HepG2 (cell line): ENCODE data around the gene IFT52. TPM values are rescaled to one million over a fixed set of nuclear protein-coding genes. Genes with fewer than 3 reads are reported as not detected.

Source experiments
- AGO2 ChIP-seq: fragments of 200-400 bp; formaldehyde crosslinking; optimal IDR thresholded peaks from 2 replicates; pipeline ENCODE3; 2017; ENCODE audit warnings: mild to moderate bottlenecking, low read depth, low read length, moderate library complexity
- ATF5 ChIP-seq: sonication (generic); formaldehyde crosslinking; IDR thresholded peaks from 2 replicates; pipeline ENCODE4 v1.4.0; 2020; ENCODE audit warnings: mild to moderate bottlenecking, low read depth, missing genetic modification reagents
- CBX2 ChIP-seq, 2 experiments: fragments of 200-600 bp in 1 of 2; sonication (generic); formaldehyde crosslinking in 1 of 2; IDR thresholded peaks; 2 replicates each; pipeline versions ENCODE4 v1.7.0 to v1.8.1; 2018 to 2022; ENCODE audit warnings: low read depth in 2 of 2, low read length in 1 of 2, mild to moderate bottlenecking in 1 of 2, missing genetic modification reagents in 1 of 2
- DMTF1 ChIP-seq: sonication (generic); formaldehyde crosslinking; IDR thresholded peaks from 2 replicates; pipeline ENCODE4 v1.4.0; 2020; ENCODE audit warnings: mild to moderate bottlenecking, missing genetic modification reagents
- GPN1 ChIP-seq: sonication (generic); formaldehyde crosslinking; IDR thresholded peaks from 2 replicates; pipeline ENCODE4 v1.5.1; 2020; ENCODE audit warnings: missing genetic modification reagents, borderline replicate concordance
- HMGXB4 ChIP-seq, 2 experiments: sonication (generic) in 1 of 2; formaldehyde crosslinking in 1 of 2; IDR thresholded peaks; 2 replicates each; pipeline versions ENCODE4 v1.4.0 to v1.6.1; 2018 to 2020; ENCODE audit warnings: missing genetic modification reagents in 2 of 2, borderline replicate concordance in 1 of 2, low read depth in 1 of 2, mild to moderate bottlenecking in 1 of 2, missing biosample characterization in 1 of 2
- HOMEZ ChIP-seq: IDR thresholded peaks from 2 replicates; pipeline ENCODE4 v1.6.1; 2016; ENCODE audit warnings: low read depth
- MIXL1 ChIP-seq: IDR thresholded peaks from 2 replicates; pipeline ENCODE4 v1.6.1; 2016
- PRDM15 ChIP-seq: sonication (generic); formaldehyde crosslinking; IDR thresholded peaks from 2 replicates; pipeline ENCODE4 v1.4.0; 2020; ENCODE audit warnings: missing genetic modification reagents
- SOX13 ChIP-seq, 3 experiments: fragments of 450-650 bp in 1 of 3; sonication (generic) in 1 of 3; formaldehyde crosslinking in 1 of 3; IDR thresholded peaks in 2 of 3; conservative IDR thresholded peaks in 1 of 3; 2 replicates each; pipeline versions ENCODE4 v1.5.0 to v1.6.1; 2016 to 2020; ENCODE audit warnings: antibody characterized with exemption in 1 of 3, mild to moderate bottlenecking in 1 of 3, missing compliant biosample characterization in 1 of 3, missing genetic modification reagents in 1 of 3, moderate library complexity in 1 of 3
- U2AF2 ChIP-seq: fragments of 200-400 bp; formaldehyde crosslinking; IDR thresholded peaks from 2 replicates; pipeline ENCODE4 v1.6.1; 2017; ENCODE audit warnings: low read depth, mild to moderate bottlenecking, low read length
- ZNF317 ChIP-seq: sonication (generic); formaldehyde crosslinking; IDR thresholded peaks from 2 replicates; pipeline ENCODE4 v1.5.0; 2020; ENCODE audit warnings: mild to moderate bottlenecking, missing genetic modification reagents
- ZNF331 ChIP-seq: sonication (generic); formaldehyde crosslinking; IDR thresholded peaks from 2 replicates; pipeline ENCODE4 v1.4.0; 2020; ENCODE audit warnings: missing genetic modification reagents
- ZNF678 ChIP-seq: sonication (generic); formaldehyde crosslinking; IDR thresholded peaks from 2 replicates; pipeline ENCODE4 v1.4.0; 2020; ENCODE audit warnings: mild to moderate bottlenecking, missing genetic modification reagents
- ZNF879 ChIP-seq: sonication (generic); formaldehyde crosslinking; IDR thresholded peaks from 2 replicates; pipeline ENCODE4 v1.8.1; 2023; ENCODE audit warnings: missing genetic modification reagents
- polyA plus RNA-seq, 8 experiments: library from polyadenylated mRNA; depleted of rRNA in 3 of 8; stranded (reverse) in 7 of 8; unstranded in 1 of 8; fragments of >200 nt; fragmentation: Illumina TruSeq in 4 of 8; extraction: Trizol in 4 of 8; gene quantifications; 2 replicates each; pipeline versions ENCODE4 v1.2.1 to v1.2.3, GENCODE V29; 2011 to 2016; ENCODE audit warnings: low read depth in 4 of 8, missing spikeins in 1 of 8, mixed read lengths in 1 of 8; ENCODE audit not compliant: insufficient read depth in 1 of 8
- total RNA-seq, 5 experiments: library from RNA; depleted of rRNA; stranded (reverse); fragments of >200 nt; fragmentation: Illumina TruSeq; extraction: Trizol; gene quantifications; 2 replicates each; pipeline ENCODE4 v1.2.3, GENCODE V29; 2016; ENCODE audit warnings: low read depth in 1 of 5

IFT52 gene
- total and polyA plus RNA-seq, 2 of the 13 experiments (the other 11 are each of a cell fraction or from before 2014, with no cell fraction given), result 48.0 to 64.0 TPM

GRCh38 chr20:43558412-43559146 is 32.2 kb upstream of the IFT52 start, which contains the start of gene SGK2 (continued):
- TF ChIP-seq ATF5 (CRISPR knock-in tag), result no peak
- TF ChIP-seq U2AF2, result no peak
- TF ChIP-seq AGO2, result peak; percentile 33
- TF ChIP-seq PRDM15 (CRISPR knock-in tag), result peak; percentile 71; the same call in 1 of the 2 replicates
- peak; percentile 77 for TF ChIP-seq ZNF331 (CRISPR knock-in tag)
- TF ChIP-seq SOX13 (IDR thresholded peaks at IDR 0.05), result no peak; the same call in 1 of the 2 replicates
- TF ChIP-seq SOX13 (CRISPR knock-in tag; conservative IDR thresholded peaks at IDR 0.05 in 1 of 2, IDR thresholded peaks at IDR 0.05 in 1 of 2), result peak in 1 of 2 experiments; percentile 43; a peak in 1 of 4 replicates
- TF ChIP-seq ZNF317 (CRISPR knock-in tag), result no peak
- peak in 1 of 2 experiments; percentile 73; a peak in 3 of 4 replicates for TF ChIP-seq HMGXB4 (CRISPR knock-in tag; IDR thresholded peaks at IDR 0.05; ENCODE audit: borderline replicate concordance in 1 of 2, low read depth in 1 of 2)
- peak; percentile 100 for TF ChIP-seq MIXL1 (CRISPR knock-in tag)
- TF ChIP-seq HOMEZ, result peak; percentile 69; the same call in 1 of the 2 replicates
- no peak for TF ChIP-seq CBX2 (IDR thresholded peaks at IDR 0.05; ENCODE audit: low read depth, low read length)
- TF ChIP-seq CBX2 (CRISPR knock-in tag; IDR thresholded peaks at IDR 0.05; ENCODE audit: low read depth), result no peak
- TF ChIP-seq ZNF879, result no peak; the same call in 1 of the 2 replicates
- peak; percentile 11; the same call in 1 of the 2 replicates for TF ChIP-seq ZNF678 (CRISPR knock-in tag)
- no peak for TF ChIP-seq GPN1 (CRISPR knock-in tag)
- no peak for TF ChIP-seq DMTF1 (CRISPR knock-in tag)
